SU-DHL-6 (cell line): ENCODE results near the gene RPP14.

Experiments
- CTCF ChIP-seq: fragments of 200-600 bp; sonication (generic); IDR thresholded peaks from one replicate; pipeline ENCODE4 v1.5.1; 2017; ENCODE audit warnings: antibody characterized with exemption, mild to moderate bottlenecking, low read length, moderate library complexity; ENCODE audit not compliant: insufficient read depth, poor library complexity, severe bottlenecking
- EZH2phosphoT487 ChIP-seq: fragments of 200-600 bp; sonication (generic), shearing (Covaris generic); conservative IDR thresholded peaks from 2 replicates; pipeline ENCODE4 v1.6.1; 2018; ENCODE audit warnings: mild to moderate bottlenecking, antibody characterized with exemption, low read length, moderate library complexity, mixed read lengths

GRCh38 chr3:58287354-58287753 lies 18.7 kb upstream of the RPP14 start:
- no peak for TF ChIP-seq CTCF
- no peak for TF ChIP-seq EZH2phosphoT487
